HEK293 (cell line): ENCODE measurements around the gene ODF2.
"Not testable (repeated sequence)": the region's sequence is repeated elsewhere in the genome, so short reads cannot be mapped to it uniquely, and the experiment has no call there.

Experiments
- CTCF ChIA-PET: fragments of 350-600 bp; formaldehyde crosslinking; extraction: SDS; loops from one replicate; lab custom pipeline; 2021; ENCODE audit warnings: antibody characterized with exemption; lab: Yijun Ruan, JAX
- POLR2A ChIA-PET: fragments of 300-600 bp; formaldehyde crosslinking; extraction: SDS; loops from one replicate; lab custom pipeline; 2020; ENCODE audit warnings: antibody characterized with exemption, inconsistent platforms; lab: Yijun Ruan, JAX
- H3K27ac ChIP-seq: fragments of 200-500 bp; sonication (Bioruptor generic); 2 replicates; pipeline ENCODE4 v1.5.1; 2014; ENCODE audit warnings: low read depth, low read length, control low read depth, inconsistent platforms; ENCODE audit errors: extremely low read depth
- H3K36me3 ChIP-seq, 2 experiments: fragments of 200-500 bp in 1 of 2; sonication (Bioruptor generic) in 1 of 2; 1 replicate in 1 of 2; 2 replicates in 1 of 2; pipeline ENCODE4 v1.5.1; 2014 to 2017; ENCODE audit warnings: inconsistent platforms in 2 of 2, low read length in 2 of 2; ENCODE audit not compliant: control insufficient read depth in 2 of 2, insufficient read depth in 1 of 2
- H3K4me1 ChIP-seq: fragments of 200-500 bp; sonication (Bioruptor generic); 2 replicates; pipeline ENCODE4 v1.5.1; 2014; ENCODE audit warnings: mild to moderate bottlenecking, low read length, inconsistent platforms; ENCODE audit not compliant: control insufficient read depth, insufficient read depth
- H3K4me3 ChIP-seq: 2 replicates; pipeline ENCODE4 v1.5.1; 2011; ENCODE audit warnings: low read depth, mild to moderate bottlenecking, control low read depth, low read length, moderate library complexity
- H3K9me3 ChIP-seq: fragments of 200-500 bp; sonication (Bioruptor generic); 2 replicates; pipeline ENCODE4 v1.5.1; 2014; ENCODE audit warnings: low read depth, low read length, inconsistent platforms; ENCODE audit not compliant: control insufficient read depth, insufficient read depth
- AEBP2 ChIP-seq: fragments of 450-650 bp; formaldehyde crosslinking; IDR thresholded peaks from 2 replicates; pipeline ENCODE4 v1.5.1; 2016; ENCODE audit warnings: missing biosample characterization, missing genetic modification characterization, borderline replicate concordance
- HOXC10 ChIP-seq: sonication (generic); formaldehyde crosslinking; IDR thresholded peaks from 2 replicates; pipeline ENCODE4 v1.8.1; 2023; ENCODE audit warnings: mild to moderate bottlenecking, missing genetic modification reagents
- PRDM4 ChIP-seq: fragments of 450-650 bp; formaldehyde crosslinking; IDR thresholded peaks from 2 replicates; pipeline ENCODE4 v1.5.1; 2017; ENCODE audit warnings: missing biosample characterization, missing genetic modification characterization
- SALL2 ChIP-seq: fragments of 450-650 bp; formaldehyde crosslinking; IDR thresholded peaks from 2 replicates; pipeline ENCODE4 v1.5.0; 2017; ENCODE audit warnings: missing biosample characterization, mild to moderate bottlenecking, missing genetic modification characterization, borderline replicate concordance
- SCRT2 ChIP-seq: fragments of 450-650 bp; formaldehyde crosslinking; IDR thresholded peaks from 2 replicates; pipeline ENCODE4 v1.5.1; 2016; ENCODE audit warnings: missing biosample characterization, missing genetic modification characterization
- TCF7L2 ChIP-seq: IDR thresholded peaks from 2 replicates; pipeline ENCODE4 v1.6.1; 2011; ENCODE audit warnings: low read depth, mild to moderate bottlenecking, inconsistent platforms, low read length, moderate library complexity, borderline replicate concordance
- YY1 ChIP-seq: fragments of 450-650 bp; formaldehyde crosslinking; IDR thresholded peaks from 2 replicates; pipeline ENCODE4 v1.5.1; 2018; ENCODE audit warnings: missing biosample characterization, missing genetic modification characterization
- ZBTB48 ChIP-seq: fragments of 450-650 bp; formaldehyde crosslinking; IDR thresholded peaks from 2 replicates; pipeline ENCODE4 v1.5.1; 2016; ENCODE audit warnings: missing biosample characterization, missing genetic modification characterization
- ZFHX2 ChIP-seq: fragments of 450-650 bp; formaldehyde crosslinking; conservative IDR thresholded peaks from 2 replicates; pipeline ENCODE4 v1.5.1; 2016; ENCODE audit warnings: missing biosample characterization, missing genetic modification characterization
- ZNF223 ChIP-seq: fragments of 450-650 bp; formaldehyde crosslinking; IDR thresholded peaks from 2 replicates; pipeline ENCODE4 v1.5.1; 2016; ENCODE audit warnings: missing biosample characterization, missing genetic modification characterization
- ZNF416 ChIP-seq: fragments of 450-650 bp; formaldehyde crosslinking; IDR thresholded peaks from 2 replicates; pipeline ENCODE4 v1.5.1; 2016; ENCODE audit warnings: missing biosample characterization, missing genetic modification characterization
- ZNF423 ChIP-seq: fragments of 450-650 bp; formaldehyde crosslinking; IDR thresholded peaks from 2 replicates; pipeline ENCODE4 v1.5.1; 2016; ENCODE audit warnings: missing biosample characterization, missing genetic modification characterization
- ZNF660 ChIP-seq: fragments of 450-650 bp; IDR thresholded peaks from 2 replicates; pipeline ENCODE4 v1.5.1; 2018; ENCODE audit warnings: missing biosample characterization, mild to moderate bottlenecking, missing genetic modification characterization
- ZNF747 ChIP-seq: fragments of 450-650 bp; formaldehyde crosslinking; IDR thresholded peaks from 2 replicates; pipeline ENCODE4 v1.5.1; 2016; ENCODE audit warnings: missing biosample characterization, missing genetic modification characterization
- TF ChIP-seq, protein P1 (sequence below): fragments of 450-650 bp; IDR thresholded peaks from 2 replicates; pipeline ENCODE4 v1.5.1; 2018; ENCODE audit warnings: missing biosample characterization, mild to moderate bottlenecking, missing genetic modification characterization
- TF ChIP-seq, protein P2 (sequence below): fragments of 450-650 bp; formaldehyde crosslinking; conservative IDR thresholded peaks from 2 replicates; pipeline ENCODE4 v1.5.1; 2016; ENCODE audit warnings: low read depth, missing biosample characterization, missing genetic modification characterization
- TF ChIP-seq, protein P3 (sequence below): fragments of 450-650 bp; formaldehyde crosslinking; IDR thresholded peaks from 2 replicates; pipeline ENCODE4; 2016; ENCODE audit warnings: missing biosample characterization, missing genetic modification characterization

ODF2 gene

DNA sequence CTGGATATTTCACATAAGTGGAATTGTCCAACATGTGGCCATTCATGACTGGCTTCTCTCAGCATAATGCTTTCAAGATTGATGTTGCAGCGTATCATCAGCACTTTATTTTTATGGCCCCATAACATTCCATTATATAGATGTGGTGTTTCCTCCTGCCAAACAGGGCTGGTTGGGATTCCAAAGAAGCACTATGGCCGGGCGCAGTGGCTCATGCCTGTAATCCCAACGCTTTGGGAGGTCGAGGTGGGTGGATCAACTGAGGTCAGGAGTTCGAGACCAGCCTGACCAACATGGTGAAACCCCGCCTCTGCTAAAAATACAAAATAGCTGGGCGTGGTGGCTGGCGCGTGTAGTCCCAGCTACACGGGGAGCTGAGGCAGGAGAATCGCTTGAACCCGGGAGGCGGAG, 47.6 kb downstream of the ODF2 start:
- 0 out of 2 replicates have a peak, but pooled peaks have one; percentile 22 for TF ChIP-seq SCRT2 (tag by site-specific recombination)
- TF ChIP-seq ZFHX2 = 0 out of 2 replicates have a peak, but pooled peaks have one; percentile 14
- TF ChIP-seq, all 188 proteins: peak for 2; not testable (repeated sequence) for 186
- POLR2A ChIA-PET = interaction anchor here (3.0 kb wide), 1 partner anchor 49 kb away, joined by 20 read pairs; the partner anchor contains the start of gene SPTAN1
- CTCF ChIA-PET, H3K9me3 ChIP-seq, H3K27ac ChIP-seq, H3K4me3 ChIP-seq, H3K4me1 ChIP-seq: not testable (repeated sequence)
- H3K36me3 ChIP-seq = peaks cover 5 to 39% of the 10 kb centered on the region in 2 experiments; a peak in 2 of 3 replicates

DNA sequence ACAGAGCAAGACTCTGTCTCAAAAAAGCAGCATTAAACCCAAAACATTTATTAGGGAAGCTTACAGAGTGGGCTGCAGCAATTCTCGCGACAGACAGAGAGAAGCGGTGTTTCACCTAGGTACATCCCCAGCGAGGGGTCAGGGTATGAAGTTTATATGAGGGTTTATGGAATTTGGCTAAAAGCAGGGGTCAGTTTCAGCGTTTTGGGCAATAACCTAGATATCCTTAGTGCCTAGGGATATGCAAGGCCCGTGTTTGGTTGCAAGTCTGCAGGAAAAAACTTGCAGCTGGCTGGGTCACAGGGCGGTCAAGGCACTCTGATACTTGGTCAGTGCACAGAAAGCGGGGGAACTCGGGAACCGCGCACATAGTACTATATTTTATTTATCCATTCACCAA, 48.1 kb downstream of the ODF2 start:
- ChIA-PET CTCF (no interaction called here), POLR2A (interaction anchor here (0.6 to 3.0 kb wide), 3 partner anchors 49 to 343 kb away, joined by 3 to 20 read pairs (median 5); partner anchors contain the start of gene SPTAN1)
- Histone ChIP-seq H3K4me1 (0 out of 2 replicates have a peak, but pooled peaks cover 2% of the 10 kb centered on the region), H3K36me3 (peaks cover 5 to 39% of the 10 kb centered on the region in 2 experiments; a peak in 2 of 3 replicates), H3K9me3 (no peaks in the 10 kb centered on the region), H3K27ac (no peak overlapping the region), H3K4me3 (peak overlapping the region; percentile 93; the same call in 1 of the 2 replicates)
- TF ChIP-seq ZNF223 (tag by site-specific recombination) = no peak
- no peak for TF ChIP-seq TCF7L2
- TF ChIP-seq, protein P1, sequence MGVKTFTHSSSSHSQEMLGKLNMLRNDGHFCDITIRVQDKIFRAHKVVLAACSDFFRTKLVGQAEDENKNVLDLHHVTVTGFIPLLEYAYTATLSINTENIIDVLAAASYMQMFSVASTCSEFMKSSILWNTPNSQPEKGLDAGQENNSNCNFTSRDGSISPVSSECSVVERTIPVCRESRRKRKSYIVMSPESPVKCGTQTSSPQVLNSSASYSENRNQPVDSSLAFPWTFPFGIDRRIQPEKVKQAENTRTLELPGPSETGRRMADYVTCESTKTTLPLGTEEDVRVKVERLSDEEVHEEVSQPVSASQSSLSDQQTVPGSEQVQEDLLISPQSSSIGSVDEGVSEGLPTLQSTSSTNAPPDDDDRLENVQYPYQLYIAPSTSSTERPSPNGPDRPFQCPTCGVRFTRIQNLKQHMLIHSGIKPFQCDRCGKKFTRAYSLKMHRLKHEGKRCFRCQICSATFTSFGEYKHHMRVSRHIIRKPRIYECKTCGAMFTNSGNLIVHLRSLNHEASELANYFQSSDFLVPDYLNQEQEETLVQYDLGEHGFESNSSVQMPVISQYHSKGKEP (tag by site-specific recombination) = 0 out of 2 replicates have a peak, but pooled peaks have one; percentile 15

- POLR2A ChIA-PET = interaction anchor here (0.6 to 3.0 kb wide), 9 partner anchors 8 to 159 kb away, joined by 3 to 20 read pairs (median 3); partner anchors contain the start of gene SPTAN1
- H3K4me1 ChIP-seq = 0 out of 2 replicates have a peak, but pooled peaks cover 2% of the 10 kb centered on the region
- CTCF ChIA-PET = interaction anchor here (1.2 kb wide), 1 partner anchor 66 kb away, joined by 7 read pairs; no protein-coding TSS in a partner anchor
- H3K36me3 ChIP-seq = peaks cover 0 to 39% of the 10 kb centered on the region in 2 experiments; a peak in 2 of 3 replicates
- H3K4me3 ChIP-seq = peak within 1 kb of the TSS; percentile 93
- H3K9me3 ChIP-seq = no peaks in the 10 kb centered on the region
- peak within 1 kb of the TSS; percentile 70 for H3K27ac ChIP-seq
- TF ChIP-seq YY1 (tag by site-specific recombination) (no peak), AEBP2 (tag by site-specific recombination) (no peak), ZNF423 (tag by site-specific recombination) (no peak), ZNF747 (tag by site-specific recombination) (no peak), ZNF660 (tag by site-specific recombination) (no peak), TCF7L2 (no peak), SALL2 (tag by site-specific recombination) (no peak), HOXC10 (CRISPR knock-in tag) (0 out of 2 replicates have a peak, but pooled peaks have one; percentile 59), PRDM4 (tag by site-specific recombination) (no peak), ZBTB48 (peak; percentile 81), ZNF416 (tag by site-specific recombination) (no peak)
- TF ChIP-seq, protein P2, sequence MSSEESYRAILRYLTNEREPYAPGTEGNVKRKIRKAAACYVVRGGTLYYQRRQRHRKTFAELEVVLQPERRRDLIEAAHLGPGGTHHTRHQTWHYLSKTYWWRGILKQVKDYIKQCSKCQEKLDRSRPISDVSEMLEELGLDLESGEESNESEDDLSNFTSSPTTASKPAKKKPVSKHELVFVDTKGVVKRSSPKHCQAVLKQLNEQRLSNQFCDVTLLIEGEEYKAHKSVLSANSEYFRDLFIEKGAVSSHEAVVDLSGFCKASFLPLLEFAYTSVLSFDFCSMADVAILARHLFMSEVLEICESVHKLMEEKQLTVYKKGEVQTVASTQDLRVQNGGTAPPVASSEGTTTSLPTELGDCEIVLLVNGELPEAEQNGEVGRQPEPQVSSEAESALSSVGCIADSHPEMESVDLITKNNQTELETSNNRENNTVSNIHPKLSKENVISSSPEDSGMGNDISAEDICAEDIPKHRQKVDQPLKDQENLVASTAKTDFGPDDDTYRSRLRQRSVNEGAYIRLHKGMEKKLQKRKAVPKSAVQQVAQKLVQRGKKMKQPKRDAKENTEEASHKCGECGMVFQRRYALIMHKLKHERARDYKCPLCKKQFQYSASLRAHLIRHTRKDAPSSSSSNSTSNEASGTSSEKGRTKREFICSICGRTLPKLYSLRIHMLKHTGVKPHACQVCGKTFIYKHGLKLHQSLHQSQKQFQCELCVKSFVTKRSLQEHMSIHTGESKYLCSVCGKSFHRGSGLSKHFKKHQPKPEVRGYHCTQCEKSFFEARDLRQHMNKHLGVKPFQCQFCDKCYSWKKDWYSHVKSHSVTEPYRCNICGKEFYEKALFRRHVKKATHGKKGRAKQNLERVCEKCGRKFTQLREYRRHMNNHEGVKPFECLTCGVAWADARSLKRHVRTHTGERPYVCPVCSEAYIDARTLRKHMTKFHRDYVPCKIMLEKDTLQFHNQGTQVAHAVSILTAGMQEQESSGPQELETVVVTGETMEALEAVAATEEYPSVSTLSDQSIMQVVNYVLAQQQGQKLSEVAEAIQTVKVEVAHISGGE = peak; percentile 41
- TF ChIP-seq, protein P3, sequence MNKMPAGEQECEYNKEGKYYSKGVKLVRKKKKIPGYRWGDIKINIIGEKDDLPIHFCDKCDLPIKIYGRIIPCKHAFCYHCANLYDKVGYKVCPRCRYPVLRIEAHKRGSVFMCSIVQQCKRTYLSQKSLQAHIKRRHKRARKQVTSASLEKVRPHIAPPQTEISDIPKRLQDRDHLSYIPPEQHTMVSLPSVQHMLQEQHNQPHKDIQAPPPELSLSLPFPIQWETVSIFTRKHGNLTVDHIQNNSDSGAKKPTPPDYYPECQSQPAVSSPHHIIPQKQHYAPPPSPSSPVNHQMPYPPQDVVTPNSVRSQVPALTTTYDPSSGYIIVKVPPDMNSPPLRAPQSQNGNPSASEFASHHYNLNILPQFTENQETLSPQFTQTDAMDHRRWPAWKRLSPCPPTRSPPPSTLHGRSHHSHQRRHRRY (tag by site-specific recombination) = no peak
These were observed 48.9 kb downstream of the ODF2 start, which contains the start of gene GLE1 for GRCh38 chr9:128504485-128505413. Gene GLE1 (plus strand): TSS chr9:128504719. CDS start chr9:128504806, 87 bp downstream.
